Left renal pelvis (tissue), 4 donors: ENCODE results near the gene SPSB4. TPM values are rescaled to one million over a fixed set of nuclear protein-coding genes. Genes with fewer than 3 reads are reported as not detected.
"Not testable (repeated sequence)": the region's sequence is repeated elsewhere in the genome, so short reads cannot be mapped to it uniquely, and the experiment has no call there.

Source experiments
- DNase-seq, 4 donors: peaks; one replicate each; pipeline ENCODE4 v3.0.0-alpha.2; 2013; ENCODE audit warnings: low read depth in 4 of 4, low spot score in 3 of 4
- polyA plus RNA-seq, 4 donors: library from polyadenylated mRNA; unstranded; fragments of 120-200 nt; gene quantifications; one replicate each; pipeline ENCODE4 v1.2.1, GENCODE V29; 2013; ENCODE audit not compliant: insufficient read length in 4 of 4

Gene SPSB4
- 10 to 100 TPM in 3 of 4 donors, 1 to 10 TPM in 1; 9.7 to 17.3 (median 15.9) TPM for polyA plus RNA-seq

DNA sequence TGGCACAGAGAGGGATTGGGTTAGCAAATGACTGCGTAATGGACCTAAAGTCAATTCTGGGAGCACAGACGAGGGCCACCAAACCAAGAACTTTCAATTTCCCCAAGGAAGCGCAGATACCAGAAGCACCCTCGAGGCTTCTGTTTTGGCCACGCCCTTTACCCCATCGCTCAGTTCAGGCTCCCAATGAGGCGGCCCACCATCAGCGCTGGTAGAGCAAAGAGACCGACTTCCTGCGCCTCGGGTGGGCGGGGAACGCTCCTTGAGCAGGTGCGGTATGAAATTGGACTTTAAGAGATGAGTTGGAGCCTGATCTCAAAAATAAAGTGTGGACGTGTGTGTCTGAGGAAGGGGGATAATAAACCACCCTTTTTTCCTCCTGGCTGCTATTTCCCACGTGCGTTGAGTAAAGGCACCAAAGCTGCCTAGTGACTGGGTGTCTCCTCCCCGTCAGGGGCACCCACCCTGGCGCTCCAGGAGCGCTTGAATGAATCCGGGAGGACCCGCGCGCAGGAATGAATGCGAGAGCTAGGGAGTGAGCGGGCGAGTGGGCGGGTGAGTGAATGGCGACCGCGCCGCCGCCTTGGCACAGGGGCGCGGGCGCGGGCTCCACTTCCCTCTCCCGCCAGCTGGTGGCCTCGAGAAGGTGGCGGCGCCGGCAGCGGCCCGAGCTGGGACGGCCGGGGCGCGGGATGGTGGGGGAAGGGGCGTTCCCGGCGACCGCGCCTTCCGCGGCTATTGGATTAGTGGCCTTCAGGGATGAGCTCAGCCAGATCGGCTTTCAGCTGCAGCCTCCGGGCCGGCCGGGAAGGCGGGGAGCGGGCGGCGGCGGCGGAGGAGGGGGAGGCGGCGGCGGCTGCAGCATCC, at the start of gene SPSB4:
Gene SPSB4, plus strand, starts transcription at position 772 of the 867 bp plus-strand sequence. CDS start 14,758 bp downstream, outside the sequence.
- DNase-seq, result peak; percentile 62 to 79 (median 68)

DNA sequence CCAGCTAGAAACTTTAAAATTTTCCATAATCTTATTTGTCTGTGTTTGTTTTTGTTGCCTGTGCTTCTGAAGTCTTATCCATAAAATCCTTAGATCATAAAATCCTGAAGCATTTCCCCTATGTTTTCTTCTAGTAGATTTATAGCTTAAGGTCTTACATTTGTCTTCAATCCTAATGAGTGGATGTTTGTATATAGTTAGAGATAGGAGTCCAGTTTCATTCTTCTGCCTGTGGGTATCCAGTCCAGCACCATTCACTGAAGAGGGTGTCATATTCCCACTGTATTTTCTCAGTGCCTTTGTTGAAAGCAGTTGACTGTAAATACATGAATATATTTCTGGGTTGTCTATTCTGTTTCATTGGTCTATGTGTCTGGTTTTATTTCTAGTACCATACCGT, 44.8 kb upstream of the SPSB4 start:
- no peak for DNase-seq

DNA sequence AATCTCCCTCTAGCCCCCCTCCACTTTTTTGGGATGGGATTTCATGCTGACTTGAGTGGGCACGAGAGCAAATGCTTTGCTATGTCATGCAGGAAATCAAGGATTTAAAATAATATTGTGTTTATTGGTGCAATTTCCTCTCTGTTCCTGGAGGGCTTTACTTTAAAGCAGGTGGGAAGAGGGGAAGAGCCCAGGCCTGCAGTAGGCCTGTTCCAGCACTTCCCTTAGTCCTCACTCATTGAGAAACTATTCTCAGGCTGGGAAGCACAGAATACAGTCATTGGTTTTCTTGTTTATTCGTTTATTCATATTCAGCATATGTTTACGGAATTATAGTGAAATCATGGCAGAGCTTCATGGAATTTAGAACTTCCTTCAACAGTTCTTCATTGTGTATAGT, 41.7 kb upstream of the SPSB4 start:
- DNase-seq, result no peak

DNA sequence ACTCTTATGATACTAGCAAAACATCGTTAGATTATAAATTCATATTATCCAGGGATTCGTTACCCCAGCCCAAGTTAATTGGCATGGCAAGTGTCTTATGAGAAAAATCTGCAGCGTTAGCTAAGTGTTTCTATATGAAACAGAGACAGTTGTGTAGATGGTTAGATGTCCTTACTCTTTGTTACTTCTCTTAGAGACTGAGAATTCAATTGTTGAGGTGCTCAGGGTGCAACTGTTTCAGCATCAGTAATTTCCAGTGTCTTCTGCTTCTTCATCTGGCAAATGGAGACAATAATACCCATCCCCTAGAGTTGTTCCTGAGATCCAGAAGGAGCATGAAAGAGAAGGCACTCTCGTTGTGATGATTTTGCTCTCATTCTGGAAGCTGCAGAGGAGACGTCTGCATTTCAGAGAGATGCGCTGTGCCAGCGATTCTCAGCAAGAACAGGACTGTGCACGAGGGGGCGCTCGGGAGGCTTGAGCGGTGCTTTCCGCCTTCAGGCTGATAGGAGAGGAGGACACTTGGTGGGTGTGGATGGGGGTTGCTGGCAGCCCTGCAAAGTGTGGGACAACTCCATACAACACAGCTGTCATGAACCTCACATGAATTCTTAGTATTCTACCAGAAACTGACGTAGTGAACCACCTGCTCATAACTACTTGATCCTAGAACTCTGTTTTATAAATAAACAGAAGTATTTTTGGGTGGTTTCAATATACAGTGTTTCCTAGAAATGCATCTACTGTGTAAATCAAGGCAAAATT, 39.7 kb upstream of the SPSB4 start:
- DNase-seq, result peak; percentile 14 to 46 (median 44)

DNA sequence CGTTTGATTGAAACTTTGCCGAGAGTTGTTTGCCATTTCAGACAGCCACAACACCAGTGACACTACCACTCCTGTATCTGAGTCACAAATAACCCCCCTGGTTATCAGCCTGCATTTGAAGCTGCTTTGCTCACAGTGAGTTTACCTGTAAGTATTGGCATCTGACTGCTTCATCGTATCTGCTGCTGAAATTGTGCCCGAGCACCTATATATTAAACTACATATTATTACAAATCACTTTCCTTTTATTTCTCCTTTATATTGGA, 39.2 kb upstream of the SPSB4 start:
- no peak for DNase-seq

DNA sequence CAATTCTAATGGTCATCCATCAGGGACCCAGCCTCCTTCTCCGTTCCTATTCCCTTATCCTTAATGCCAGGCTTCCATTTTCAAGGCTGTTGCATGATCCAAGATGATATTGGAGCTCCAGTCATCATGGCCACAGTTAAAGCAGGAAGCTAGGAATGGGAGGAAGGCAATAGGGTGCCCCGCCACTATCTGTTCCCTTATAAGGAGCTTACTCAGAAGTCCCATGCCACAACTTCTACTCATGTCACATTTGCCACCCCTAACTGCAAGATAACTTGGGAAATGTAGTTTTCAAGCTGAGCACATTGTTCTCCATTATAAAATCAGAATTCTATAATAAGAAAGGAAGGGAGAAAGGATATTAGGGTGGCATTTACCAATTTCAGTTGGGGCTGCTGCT, 38.6 kb upstream of the SPSB4 start:
- DNase-seq, result no peak

DNA sequence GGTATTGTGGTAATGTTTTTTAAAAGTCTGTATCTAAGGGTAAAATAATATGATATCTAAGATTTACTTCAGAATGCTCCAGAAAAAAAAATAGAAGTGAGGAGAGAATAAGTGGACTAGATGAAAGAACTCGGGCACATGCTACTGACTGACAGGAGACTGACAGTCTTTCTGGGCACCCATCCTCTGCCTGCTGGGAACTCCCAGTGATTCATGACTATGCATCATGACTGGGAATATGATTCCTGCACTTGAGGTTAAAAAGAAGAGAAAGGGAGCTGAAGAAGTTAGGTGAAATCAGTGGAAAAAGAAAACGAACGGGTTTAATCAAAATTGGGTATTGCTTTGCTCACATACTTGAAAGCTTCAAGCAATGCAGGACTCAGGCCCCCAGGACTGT, 35.7 kb upstream of the SPSB4 start:
- DNase-seq, result no peak

DNA sequence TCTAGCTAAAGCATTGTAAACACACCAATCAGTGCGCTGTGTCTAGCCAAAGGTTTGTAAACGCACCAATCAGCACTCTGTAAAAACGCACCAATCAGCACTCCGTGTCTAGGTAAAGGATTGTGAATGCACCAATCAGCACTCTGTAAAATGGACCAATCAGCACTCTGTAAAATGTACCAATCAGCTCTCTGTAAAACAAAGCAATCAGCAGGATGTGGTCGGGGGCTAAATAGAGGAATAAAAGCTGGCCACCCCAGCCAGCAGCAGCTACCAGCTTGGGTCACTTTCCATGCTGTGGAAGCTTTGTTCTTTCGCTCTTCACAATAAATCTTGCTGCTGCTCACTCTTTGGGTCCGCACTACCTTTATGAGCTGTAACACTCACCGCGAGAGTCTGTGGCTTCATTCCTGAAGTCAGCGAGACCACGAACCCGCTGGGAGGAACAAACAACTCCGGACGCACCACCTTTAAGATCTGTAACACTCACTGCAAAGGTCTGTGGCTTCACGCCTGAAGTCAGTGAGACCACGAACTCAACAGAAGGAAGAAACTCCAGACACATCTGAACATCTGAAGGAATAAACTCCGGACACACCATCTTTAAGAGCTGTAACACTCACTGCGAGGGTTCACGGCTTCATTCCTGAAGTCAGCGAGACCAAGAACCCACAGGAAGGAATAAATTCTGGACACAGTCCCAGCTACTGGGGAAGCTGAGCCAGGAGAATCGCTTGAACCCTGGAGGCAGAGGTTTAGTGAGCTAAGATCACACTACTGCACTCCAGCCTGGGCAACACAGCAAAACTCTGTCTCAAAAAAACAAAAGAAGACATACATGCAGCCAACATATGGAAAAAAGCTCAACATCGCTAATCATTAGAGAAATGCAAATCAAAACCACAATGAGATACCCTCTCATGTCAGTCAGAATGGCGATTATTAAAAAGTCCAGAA, 33.5 kb upstream of the SPSB4 start:
- not testable (repeated sequence) for DNase-seq

DNA sequence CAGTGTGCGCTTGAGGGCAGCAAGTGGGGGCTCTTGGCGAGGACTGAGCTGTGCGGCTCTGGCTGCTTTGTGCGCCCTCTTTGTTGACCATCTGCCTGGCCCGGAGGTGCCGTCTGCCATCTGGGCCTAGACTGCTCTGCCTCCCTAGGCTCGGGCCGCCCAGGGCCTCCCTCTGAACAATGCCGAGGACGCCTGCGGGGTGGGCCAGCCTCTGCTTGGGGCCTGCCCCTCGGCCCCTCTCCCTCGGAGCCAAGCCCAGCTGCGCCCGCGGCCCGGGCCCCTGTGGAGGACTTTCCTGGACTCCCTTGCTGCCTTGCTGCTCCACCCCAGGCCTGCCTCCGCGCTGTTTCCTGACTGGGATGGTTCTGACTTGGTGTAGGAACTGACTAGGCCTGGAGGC, 31.9 kb upstream of the SPSB4 start:
- DNase-seq, result no peak

DNA sequence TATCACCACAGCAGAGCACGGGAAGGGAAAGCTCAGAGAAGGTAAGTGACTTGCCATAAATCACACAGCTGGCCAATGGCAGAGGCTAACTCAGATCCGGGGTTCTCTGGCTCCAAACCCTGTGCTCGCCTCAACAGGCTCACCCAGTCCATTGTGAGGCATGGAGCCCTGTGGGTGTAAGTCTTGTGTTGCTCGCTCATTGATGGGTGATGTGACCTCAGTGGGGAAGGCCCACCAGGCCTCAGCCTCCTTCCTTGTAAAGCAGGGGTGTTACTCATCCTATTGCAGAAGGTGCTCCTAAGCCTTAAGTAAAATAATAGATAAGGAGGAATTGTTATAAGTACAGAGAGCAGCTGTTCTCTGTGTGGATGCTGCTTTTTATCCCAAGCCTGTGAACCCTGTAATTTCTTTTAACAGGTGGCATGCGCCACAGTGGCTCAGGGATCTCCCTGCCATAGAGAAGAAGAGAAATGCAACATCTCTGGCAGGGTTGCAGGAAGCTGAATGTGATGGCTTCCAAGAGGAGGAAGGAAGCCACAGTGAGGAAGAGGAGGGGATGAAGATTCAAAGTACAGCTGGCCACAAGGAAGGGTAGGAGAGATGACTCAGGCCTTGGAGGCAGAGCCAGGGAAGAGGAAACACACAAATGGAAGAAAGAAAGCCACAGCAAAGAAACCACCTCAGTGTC, 30.9 kb upstream of the SPSB4 start:
- no peak for DNase-seq

DNA sequence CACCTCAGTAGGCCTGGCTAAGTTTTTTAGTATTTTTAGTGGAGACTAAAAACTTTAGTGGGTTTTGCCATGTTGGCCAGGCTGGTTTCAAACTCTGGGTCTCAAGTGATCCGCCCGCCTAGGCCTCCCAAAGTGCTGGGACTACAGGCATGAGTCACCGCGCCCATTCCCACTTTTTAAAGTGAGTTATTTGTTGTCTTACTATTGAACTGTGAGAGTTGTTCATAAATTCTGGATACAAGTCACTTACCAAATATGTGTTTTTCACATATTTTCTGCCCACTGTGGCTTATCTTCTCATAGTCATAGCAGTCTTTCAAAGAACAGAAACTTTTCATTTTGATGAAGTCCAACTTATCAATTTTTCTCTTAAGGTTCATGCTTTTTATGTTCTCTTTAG, 29.9 kb upstream of the SPSB4 start:
- no peak for DNase-seq

DNA sequence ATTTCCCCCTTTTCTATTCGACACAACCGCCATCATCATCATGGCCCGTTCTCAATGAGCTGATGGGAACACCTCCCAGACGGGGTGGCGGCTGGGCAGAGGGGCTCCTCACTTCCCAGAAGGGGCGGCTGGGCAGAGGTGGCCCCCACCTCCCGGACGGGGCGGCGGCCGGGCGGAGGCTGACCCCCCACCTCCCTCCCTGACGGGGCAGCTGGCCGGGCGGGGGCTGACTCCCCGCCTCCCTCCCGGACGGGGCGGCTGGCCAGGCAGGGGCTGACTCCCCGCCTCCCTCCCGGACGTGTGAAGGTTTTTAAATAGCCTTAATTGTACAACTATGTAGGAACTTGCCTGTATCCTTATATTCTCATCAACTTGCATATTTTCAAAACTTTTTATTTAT, 20.9 kb upstream of the SPSB4 start:
- no peak for DNase-seq

DNA sequence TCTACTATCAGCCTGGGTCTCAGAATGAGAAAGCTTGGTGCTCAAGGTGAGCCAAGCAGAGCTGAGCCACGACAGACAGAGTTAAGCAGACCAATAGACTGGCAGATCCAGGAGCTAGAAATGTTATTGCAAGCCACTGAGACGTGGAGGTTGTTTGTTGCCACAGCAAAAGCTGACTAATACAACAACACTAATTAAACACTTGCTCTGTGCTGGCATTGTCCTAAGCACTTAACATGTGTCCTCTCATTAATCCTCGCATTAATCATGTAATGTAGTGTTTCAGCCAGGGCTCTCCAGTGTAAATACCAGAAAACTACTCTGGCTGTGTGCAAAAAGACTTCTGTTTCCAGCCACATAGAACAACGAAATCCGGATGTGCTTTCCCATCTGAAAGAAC, 11.6 kb upstream of the SPSB4 start:
- DNase-seq, result no peak

DNA sequence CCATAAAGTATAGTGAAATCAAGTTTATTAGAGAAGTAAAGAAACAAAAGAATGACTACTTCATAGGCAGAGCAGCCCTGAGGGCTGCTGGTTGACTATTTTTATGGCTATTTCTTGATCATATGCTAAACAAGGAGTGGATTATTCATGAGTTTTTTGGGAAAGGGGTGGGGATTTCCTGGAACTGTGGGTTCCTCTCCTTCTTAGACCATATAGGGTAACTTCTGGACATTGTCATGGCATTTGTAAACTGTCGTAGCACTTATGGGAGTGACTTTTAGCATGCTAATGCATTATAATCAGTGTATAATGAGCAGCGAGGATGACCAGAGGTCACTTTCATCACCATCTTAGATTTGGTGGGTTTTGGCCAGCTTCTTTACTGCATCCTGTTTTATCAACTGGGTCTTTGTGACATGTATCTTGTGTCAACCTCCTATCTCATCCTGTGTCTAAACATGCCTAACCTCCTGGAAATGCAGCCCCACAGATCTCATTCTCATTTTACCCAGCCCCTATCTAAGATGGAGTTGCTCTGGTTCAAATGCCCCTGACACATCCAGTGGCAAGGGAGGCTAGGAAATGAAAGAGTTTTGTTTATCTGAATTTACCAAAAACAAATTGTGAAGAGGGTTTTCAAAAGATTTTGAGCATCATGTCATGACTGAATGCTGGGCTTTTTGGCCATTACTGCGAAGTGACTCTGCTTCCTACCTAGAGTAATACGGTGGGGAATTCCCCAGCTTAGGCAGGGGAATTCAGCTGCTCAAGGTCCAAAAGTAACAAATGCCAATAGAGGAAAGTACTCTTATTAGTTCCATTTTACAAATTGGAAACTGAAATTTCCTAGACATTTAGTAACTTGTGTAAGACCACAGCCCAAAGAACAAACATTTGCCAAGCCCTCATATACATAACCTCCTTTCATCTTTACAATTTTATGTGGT, 6.2 kb upstream of the SPSB4 start:
- DNase-seq, result no peak

DNA sequence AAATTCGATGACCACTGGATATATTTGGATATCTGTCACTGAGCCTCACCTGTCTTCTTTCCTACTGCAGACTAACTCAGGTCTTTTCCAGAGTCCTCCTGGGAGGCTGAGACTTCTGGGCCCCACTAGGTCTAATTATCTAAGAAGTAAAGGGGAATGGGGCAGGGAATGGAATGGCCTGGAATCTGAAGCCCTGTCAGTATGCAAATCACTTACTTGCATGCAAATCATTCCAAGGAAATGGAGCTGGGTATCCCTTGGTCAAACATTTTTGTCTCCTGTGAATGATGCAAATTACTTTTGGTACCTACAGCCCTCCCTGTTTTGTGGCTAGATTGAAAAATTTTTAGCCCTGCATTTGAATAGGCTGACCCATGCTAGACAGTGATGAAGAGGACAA, 5.3 kb upstream of the SPSB4 start:
- no peak for DNase-seq

DNA sequence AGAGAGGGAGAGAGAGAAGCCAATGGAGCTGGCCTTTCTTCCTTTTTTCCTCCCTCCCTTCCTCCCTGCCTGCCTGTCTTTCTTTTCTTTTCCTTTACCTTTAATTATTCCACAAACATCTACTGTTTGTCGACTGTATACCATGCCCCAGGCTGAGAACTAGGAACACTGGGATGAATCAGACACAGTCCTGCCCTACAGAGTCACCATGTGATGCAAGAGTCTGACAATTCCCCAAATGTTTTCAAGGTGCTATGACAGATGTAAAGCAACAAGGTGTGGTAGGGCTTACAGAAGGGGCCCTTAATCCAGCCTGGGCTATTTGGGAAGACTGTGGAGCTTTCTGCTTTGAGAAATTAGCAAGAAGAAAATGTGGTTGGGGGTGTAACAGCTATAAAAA, 4.0 kb upstream of the SPSB4 start:
- DNase-seq, result no peak

DNA sequence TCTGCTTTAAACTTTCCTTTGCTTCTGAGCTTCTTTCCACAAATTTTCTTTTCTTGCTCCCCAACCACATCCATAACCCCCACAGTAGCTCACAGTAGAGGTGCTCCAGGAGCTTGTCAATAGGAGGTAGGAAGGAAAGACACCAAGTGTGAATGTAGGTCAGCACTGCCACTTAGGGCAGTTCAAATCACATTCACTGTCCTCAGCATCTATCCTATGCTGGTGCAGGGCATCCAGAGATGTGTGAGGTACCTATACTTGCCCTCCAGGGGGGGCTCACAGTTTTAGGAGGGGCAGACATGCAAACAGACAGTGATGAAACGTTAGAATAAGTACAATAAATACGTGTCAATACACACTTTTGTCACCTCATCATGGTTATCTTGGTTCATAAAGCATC, 1.5 kb upstream of the SPSB4 start:
- no peak for DNase-seq

DNA sequence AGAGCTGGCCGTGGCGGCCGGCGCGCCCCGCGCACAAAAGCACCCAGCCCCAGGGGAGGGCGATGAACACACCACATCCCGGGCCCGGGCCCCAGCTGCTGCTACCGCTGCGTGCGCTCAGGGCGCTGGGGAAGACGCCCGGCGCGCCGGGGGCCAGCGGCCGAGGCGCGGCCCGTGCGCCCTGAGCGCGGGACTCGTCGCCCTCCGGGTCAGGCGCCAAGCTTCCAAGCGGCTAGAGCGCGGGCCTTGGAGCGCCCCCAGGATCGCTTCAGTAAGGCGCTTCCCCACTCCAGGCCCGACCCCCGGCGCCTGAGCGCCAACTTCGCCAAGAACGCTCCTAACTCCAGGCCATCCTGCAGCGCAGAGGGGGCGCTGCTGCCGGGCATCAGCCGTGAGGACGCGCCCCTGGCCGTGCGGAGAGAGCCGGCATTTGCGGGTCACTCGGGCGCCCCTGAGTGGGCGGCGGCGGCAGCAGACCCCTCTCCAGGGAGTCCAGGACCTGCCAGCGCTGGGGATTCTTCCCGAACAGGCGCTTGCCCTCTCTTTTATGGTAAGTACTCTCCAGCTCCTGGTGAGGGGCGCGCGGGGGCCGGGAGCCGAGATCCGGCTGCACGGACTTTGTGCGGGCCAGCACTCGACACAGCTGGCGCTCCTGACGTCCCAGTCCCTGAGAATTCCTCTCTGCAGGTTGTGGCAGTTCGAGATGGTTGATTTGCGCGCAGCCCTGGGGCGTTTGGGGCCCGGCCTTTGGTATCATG, 475 bp downstream of the SPSB4 start:
- peak in 1 of 4 donors; percentile 53 for DNase-seq
